A172 (cell line): ENCODE data around the gene PCSK4. TPM values are rescaled to one million over a fixed set of nuclear protein-coding genes. Genes with fewer than 3 reads are reported as not detected.
"Not testable (repeated sequence)": the region's sequence is repeated elsewhere in the genome, so short reads cannot be mapped to it uniquely, and the experiment has no call there.

ENCODE experiments used
- DNase-seq: peaks from one replicate; pipeline ENCODE4 v3.0.0-alpha.2; 2015; ENCODE audit warnings: low spot score
- total RNA-seq: library from RNA; depleted of rRNA; stranded (reverse); fragments of >200 nt; shearing (Covaris generic); gene quantifications from 2 replicates; pipeline ENCODE4 v1.2.3, GENCODE V29; 2014

Gene PCSK4
- total RNA-seq, 1 experiment from 2014 or later: 3.1 TPM

DNA sequence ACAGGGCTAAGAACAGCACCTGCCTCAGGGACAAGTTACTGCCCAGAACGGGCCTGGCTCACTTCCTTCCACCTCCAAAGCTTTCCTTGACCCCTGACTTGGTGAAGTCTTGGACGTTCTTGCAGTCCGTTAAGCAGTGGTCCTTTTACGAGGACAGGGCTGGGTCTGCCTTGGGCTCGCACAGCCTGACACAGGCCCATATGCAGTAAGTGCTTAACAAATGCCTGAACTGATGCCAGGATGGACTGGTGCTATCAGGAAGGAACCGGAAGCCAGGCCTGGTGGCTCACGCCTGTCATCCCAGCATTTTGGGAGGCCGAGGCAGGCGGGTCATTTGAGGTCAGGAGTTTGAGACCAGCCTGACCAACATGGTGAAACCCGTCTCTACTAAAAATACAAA lies 31.9 kb upstream of the PCSK4 start:
- DNase-seq: no peak

DNA sequence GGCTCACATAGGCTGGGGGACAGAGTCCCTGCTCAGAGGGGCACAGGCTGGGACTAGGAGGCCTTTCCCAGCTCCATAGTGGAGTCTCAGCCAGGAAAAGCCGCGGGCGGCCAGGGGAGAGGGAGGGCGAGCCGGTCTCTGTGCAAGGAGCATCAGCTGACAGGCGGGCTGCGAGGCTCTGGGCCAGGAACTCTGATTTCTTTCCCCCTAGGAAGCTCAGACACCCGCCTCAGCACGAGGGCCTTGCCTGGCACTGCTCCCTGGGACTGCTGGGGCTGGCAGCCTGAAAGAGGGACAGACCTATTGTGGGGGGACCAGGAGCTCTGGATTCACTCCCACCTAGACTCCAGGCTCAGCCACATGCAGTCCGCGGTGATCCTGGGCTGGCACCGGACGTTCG lies 31.5 kb upstream of the PCSK4 start:
- DNase-seq: no peak

DNA sequence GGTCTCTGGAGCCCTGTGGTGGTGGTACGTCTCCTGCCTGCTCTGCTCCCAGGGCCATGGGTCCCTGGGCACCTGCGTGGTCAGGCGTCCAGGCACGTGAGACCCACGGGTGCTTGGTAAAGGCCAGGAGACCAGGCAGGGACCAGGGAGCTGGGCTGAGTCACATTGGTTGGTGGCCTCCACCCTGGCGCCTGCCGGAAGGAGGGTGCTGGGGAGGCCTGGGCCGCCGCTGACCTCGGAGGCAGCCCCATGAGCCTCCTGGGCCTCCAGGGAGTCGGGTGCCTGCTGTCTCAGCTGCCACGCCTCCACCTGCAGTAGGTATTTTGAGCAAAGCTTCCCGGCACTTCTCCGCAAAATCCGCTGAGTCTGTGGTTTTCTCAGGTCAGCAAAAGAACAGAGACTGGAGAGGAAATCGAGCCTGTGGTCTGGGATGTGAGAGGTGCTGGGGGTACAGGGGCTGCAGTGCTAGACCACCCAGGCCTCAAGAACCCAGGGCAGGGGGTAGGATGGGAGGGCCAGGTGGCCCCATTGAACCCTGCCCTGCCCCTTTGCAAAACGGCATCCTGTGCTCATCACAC lies 30.1 kb upstream of the PCSK4 start:
- DNase-seq: peak; percentile 42

DNA sequence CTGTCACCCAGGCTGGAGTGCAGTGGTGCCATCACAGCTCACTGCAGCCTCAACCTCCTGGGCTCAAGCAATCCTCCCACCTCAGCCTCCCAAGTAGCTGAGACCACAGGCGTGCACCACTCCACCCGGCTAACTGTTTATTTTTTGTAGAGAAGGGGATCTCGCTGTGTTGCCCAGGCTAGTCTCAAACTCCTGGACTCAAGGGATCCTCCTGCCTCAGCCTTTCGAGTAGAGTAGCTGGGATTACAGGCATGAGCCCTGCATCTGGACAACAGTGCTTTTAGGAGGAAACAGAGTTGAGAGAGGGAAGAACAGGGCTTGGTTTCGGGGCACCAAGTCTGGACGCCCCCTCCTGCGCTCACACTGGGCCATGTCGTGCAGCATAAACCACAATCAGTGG lies 29.7 kb upstream of the PCSK4 start:
- DNase-seq: not testable (repeated sequence)

DNA sequence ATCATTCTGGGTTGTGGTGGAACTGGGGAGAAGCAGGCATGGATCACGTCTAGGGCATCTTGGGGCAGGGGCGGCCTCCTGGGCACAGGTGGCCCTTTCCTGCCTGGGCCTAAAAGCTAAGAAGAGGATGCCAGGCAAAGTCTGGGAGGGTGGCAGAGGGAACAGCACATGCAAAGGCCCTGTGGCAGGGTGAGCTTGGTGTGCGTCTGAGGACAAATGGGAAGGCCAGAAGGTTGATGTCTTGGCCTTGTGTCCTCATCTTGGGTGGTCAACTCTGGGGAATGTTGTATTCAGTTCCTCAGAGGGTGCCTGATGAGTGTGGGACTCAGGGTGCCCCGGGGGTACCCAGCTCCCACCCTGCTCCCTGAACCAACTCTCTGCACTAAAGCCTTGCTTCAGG lies 28.3 kb upstream of the PCSK4 start:
- no peak for DNase-seq

DNA sequence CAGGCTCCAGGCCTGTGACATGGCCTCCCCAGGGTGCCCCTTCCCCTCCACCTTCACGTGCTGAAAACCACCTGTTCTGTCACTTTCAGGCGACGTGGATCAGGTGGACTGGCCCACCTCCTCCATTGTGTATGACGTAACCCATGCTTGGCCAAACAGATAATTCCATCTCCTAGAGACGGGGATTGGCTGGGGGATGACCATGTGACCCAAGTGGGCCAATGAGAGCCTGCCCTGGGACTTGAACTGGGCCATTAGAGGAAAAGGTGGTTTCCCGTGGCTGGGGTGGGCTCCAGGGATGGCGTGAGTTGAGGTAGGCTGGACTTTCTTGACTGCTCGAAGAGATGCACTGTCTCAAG lies 26.2 kb upstream of the PCSK4 start:
- no peak for DNase-seq

DNA sequence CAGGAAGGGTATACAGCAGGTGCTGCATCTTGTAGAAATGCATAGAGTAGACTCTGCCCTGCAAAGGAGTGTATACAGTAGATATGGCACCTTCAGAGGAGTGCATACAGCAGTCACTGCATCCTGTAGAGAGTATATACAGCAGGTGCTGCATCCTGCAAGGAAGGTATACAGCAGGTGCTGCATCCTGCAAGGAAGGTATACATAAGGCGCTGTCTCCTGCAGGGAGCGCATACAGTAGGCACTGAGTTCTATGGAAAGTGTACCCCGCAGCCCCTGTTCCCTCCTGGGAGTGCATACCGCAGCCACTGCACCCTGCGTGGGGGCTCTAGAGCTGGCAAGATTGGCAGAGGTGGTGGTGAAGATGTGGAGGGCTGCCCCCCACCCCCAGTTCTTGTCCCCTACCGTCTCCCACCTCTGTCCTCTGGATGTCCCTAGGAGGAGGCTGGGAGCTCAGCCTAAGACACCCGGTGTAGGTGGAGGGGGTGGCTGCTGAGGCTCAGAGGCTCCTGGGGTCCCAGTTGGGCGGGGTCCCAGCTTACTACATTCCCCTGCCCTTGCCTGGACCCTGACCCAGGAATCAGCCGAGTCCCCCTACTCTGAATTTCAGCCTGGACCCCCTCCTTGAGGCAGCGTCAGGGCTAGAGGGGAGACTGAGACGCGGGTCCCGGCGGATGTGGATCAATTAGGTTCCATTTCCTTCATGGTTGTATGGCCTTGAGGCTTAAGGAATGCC lies 25.0 kb upstream of the PCSK4 start:
- no peak for DNase-seq

DNA sequence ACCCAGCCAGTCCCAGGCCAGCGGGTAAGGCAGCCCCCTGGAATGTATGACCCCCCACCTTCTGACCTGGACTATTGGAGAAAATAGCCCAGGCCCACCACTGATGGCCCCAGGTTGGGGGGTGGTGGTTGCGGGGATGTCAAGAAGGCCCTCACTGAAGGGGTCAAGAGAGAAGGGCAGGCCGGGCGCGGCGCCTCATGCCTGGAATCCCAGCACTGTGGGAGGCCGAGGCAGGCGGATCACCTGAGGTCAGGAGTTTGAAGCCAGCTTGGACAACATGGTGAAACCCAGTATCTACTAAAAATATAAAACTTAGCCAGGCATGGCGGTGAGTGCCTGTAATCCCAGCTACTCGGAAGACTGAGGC lies 24.1 kb upstream of the PCSK4 start:
- no peak for DNase-seq

DNA sequence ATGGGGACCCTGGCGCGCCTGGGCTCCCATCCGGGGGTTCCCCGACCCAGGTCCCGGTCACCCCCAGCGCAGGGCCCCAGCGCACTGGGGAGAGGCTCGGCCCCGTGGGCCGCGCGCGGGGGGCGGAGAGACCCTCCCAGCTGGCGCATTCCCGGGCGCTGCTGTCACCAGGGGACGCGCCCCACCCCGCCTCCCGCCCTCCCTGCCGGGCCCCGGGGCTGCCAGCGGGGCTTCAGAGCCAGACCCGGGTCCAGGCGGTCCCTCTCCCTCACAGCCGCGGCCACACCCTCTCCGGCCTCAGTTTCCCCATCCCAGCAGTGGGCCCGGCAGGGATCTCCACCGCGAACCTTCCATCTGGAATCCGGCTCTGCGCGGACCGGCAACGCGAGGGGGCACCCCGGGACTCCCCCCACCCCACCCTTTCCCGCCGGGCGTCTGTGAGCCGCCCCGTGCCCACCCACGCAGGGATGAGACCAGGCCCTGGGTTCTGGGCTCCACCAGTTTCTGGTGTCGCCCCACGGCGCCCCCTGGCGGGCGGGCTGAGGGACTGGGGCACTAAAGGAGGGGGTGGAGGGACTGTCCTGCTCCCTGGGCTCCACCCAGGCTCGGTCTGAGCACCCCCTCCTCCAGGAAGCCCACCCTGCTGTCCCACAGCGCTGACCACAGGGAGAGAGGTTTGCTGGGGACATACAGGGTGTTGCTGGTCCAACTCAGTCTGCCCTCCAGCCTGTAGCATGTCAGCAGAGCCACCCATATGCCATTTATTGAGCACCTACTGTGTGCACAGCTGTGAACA lies 23.5 kb upstream of the PCSK4 start:
- peak; percentile 63 for DNase-seq

DNA sequence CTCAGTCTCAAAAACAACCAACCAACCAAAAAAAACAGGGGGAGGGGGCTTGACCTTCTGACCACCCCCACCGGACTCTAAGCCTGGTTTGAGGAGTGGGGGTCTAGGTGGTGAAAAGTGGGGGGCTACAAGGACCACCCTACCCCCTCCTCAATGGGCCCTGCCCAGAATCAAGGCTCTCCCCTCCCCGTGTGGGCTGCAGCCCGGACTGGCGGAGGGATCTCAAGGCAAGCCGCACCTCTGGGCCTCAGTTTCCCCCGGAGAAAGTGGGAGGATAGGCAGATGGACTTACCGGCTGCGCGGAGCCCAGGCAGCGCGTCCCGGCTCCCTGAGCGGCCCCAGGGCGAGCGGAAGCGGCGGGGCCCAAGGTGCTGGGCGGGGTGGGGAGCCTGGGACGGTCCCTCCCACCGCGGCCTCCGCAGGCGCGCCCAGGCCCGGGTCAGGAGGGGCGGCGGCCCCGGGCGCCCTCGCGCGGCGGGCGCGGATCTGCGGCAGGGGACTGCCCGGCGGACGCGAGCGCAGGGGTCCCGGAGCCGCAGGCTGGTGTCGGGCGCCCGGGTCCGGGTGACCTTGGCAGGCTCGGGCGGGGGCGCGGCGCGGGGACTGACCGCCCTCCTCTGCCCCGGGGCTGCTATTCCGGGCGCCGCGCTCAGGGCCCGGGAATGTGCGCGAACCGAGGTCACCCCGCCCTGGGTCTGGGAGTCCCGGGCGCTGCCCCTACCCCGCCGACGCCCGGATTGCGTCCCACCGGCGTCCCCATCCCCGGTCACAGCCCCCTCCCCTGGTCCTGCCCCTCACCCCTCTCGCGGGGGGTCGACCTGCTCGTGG lies 22.7 kb upstream of the PCSK4 start, which contains the start of gene ADAMTSL5:
Gene ADAMTSL5, minus strand, starts transcription at position 349 of the 828 bp plus-strand sequence. CDS start 2,076 bp downstream, outside the sequence.
- DNase-seq: peak; percentile 48

DNA sequence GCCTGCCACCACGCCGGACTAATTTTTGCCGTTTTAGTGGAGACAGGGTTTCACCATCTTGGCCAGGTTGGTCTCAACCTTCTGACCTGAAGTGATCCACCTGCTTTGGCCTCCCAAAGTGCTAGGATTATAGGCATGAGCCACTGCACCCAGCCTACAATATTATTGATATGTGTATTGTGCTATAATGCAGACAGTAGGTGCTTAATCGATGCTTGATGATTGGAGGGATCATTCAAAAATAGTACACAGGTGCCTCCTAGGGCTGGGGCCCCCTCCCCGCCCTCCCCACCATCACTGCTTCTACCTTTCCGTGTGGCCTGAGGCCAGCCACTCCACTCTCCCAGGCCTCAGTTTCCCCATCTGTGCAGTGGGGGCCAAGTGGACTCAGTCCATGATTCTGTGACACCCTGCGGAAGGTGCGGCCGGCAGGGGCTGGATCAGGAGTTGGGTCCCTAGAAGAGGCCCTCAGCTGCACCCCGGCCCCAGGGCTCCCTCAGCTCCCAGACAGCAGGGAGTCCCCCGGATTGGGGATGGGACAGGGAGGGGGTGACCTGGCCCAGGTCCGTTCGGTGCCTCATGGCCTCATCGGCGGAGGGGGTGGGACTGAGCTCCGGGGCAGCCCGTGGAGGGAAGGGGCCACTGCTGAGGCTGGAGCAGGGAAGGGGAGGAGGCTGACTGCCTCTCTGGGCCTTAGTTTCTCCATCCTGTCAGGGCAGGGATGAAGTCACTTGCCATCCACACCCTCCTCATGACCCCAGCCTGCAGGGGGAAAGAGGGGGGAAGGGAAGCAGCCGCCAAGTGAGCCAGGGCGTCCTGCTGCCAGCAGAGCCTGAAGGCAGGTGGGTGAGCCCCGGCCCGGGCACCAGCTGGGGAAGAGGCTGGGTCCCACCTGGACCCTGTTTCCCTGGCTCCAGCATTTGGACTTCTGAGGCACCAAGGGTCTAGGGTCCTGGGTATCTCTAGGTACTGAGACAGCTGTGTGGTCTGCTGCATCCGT lies 21.5 kb upstream of the PCSK4 start:
- DNase-seq: no peak

DNA sequence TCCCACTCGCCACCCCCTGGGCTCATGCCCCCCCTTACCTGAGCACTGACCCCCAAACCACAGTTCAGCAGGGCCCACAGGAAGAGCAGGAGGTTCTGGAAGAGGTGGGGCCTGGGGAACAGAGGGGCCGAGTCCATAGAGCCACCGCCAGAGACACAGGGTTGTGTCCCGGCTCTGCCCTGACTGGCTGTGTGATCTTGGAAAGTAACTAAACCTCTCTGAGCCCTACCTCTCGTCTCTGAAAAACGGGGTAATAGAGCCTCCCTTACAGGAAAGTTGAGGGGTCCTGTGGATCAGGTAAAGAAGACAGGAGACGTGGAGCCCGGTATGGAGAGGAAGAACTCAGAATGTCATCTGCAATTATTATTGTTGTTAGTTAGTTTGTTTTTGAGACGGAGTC lies 20.7 kb upstream of the PCSK4 start:
- no peak for DNase-seq

DNA sequence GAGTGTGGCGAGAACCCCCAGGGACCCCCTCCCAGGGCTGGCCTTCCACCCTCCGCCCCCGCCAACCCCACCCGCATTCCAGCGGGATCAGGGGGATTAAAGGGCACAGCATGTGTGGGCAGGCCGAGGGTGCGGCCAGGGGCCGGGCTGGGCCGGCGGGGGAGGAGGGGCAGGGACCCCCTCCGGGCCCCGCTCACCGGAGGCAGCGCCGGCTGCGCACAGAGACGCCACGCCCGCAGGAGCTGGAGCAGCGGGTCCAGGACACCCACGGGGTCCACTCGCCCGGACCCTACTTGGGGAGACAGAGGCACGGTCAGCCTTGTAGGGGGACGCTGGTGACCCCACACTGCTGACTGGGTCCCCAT lies 20.3 kb upstream of the PCSK4 start:
- DNase-seq: no peak

DNA sequence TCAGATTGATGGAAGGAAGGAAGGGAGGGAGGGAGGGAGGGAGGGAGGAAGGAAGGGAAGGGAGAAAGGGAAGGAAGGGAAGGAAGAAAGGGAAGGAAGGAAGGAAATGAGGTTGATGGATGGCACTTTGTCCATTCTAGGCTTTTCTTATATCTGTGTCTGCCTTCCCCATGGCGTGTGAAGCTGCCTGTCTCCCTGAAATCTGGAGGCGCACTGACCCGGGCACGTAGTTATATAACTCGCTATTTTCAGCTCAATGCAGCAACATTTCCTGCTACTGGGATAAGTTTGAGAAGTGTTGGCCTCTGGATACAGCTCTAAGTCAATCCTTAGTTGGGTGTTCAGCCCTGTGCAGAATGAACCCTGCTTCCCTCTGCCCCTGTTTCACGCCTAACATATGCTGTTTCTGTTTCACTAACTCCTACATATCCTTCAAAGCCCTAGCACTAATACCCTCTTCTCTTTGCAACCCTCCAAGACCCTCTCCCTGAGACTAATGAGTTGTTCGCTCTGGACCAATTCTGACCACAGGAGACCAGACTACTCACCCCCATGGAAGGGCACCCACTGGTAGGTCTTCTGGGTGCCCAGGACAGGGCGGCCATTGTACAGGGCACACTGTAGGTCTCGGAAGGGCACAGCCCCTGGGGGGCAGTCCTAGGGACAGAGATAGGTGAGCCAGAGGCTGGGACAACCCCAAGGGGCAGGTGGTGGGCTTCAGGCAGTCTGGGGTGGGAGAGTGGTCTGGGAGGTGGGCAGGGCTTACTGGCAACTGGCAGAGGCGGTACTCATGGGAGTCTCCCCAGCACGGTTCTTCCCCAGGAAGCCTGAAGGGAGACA lies 19.7 kb upstream of the PCSK4 start:
- DNase-seq: no peak

DNA sequence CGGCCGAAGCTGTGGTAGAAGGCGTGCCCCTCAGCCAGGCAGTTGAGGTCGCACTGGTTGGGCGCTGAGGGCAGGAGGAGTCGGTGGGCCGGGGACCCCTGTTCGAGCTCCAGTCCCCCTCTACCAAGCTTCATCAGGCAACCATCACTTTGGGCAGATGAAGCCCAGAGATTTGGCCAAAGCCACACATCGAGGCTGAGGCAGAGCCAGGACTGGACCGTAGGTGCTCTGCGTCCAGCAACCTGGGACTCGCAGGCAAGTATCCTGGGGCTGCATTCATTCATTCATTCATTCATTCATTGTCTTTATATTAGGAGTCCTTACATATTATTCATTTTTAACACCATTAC lies 18.3 kb upstream of the PCSK4 start:
- no peak for DNase-seq

DNA sequence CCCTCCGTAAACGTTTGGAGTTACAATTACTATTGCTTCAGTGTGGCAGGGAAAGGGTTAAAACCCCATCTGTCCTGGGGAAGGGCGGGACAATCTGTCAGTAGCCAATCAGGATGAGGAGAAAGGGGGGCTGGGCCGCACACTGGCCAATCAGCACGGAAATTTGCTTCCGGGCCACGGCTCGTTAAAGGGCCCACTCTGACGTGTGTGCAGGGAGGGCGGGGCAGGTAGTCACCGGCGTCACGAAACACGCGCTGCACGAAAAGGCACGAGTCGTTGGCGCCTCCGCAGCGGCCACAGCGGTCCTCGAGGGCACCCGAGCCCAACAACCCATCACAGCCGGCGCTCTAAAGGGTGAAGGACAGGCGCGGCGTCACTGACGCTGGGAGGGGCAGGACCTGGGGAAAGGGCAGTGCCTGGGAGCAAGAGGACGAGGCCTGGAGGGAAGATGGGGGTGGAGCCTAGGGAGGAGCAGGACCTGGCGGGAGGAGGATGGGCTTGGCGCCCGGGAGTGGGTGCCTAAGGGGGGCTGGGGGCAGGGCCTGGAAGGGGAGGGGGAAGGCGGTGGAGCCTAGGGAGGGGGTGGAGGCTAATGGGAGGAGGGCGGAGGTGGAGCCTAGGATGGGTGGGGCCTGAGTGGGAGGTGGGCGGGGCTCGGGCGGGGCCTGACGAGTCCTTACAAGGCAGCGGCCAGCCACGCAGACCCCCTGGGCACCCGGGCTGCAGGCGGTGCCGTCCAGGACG lies 17.8 kb upstream of the PCSK4 start:
- peak; percentile 96 for DNase-seq

DNA sequence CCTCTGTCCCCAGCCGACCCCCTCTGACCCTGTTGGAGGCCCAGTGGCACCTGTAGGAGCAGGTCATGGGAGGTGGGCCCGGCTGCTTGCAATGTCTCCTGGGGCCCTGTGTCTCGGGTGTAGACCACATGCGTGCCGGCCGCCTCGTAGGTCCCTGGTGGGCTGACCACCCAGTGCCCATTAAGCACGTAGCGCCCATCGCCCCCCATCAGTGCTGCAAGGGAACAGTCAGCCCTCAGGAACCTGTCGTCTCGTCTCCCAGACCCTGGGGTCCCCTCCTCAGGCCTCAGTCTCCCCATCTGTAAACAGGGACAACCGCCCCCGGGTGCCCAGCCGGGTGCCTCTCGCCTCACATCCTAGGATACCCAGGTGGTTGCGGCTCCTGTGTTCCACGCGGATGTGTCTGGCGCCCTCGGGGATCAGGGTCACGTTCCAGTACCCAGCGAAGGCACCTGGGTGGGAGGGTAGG lies 17.1 kb upstream of the PCSK4 start:
- no peak for DNase-seq

DNA sequence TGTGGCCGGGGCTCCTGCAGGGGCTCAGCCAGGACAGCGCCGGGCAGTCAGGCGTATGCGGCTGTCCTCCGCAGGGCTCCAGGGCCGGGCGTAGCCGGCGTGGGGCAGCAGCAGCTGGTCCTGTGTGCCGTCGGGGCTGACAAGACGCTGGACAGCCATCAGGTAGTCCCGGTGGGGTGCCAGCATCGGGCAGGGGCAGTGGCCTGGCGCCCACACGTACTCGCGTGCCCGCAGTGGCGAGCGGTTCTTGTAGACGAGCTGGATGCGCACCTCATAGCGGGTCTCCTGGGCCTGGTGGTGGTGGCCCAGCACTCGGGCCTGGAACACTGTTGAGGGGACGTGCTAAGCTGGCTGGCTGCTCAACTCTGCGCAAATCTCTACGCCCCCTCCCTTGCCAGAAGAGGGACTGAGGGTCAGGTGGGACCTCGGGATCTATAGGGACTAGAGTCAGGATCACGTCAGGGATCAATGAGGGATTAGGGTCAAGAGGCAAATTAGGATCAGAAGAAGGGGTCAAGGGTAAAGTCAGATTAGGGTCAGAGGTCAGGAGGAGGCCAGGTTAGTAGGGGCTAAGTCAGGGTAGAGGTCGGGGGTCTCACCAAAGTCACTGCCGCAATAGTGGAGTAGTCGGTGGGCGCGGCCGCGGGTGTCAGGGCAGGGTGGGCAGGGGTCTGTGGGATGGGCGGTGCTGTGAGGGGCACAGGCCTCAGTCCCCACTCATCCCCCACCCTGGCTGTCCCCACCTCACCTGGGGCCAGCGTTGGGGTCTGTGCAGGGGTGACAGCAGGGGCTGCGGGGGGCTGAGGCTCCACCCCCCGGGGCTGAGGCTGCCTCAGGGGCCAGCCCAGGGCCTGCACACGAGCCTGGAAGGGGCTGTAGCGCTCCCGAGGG lies 16.1 kb upstream of the PCSK4 start:
- no peak for DNase-seq
